ENCODE measurements around the gene TMEM120B.
"Not testable (repeated sequence)": the region's sequence is repeated elsewhere in the genome, so short reads cannot be mapped to it uniquely, and the experiment has no call there.

TMEM120B gene

DNA sequence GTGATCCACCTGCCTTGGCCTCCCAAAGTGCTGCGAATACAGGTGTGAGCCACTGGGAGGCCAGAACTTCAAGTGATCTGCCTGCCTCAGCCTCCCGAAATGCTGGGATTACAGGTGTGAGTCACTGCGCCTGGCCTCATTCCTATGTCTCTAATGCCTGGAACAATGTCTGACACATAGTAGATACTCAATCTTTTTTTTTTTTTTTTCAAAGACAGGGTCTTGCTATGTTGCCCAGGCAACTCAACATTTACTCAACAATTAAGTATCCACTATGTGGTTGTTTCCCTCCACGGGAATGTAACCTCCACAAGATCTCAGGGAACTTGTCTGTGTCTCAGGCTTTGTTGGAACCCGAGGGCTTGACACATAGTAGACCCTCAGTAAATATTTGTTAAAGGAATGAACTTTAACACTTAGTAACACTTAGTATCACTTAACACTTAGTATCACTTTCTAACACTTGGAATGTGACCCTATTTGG, 3.0 kb upstream of the TMEM120B start:
- no peak for DNase-seq (ENCODE audit: low spot score)

DNA sequence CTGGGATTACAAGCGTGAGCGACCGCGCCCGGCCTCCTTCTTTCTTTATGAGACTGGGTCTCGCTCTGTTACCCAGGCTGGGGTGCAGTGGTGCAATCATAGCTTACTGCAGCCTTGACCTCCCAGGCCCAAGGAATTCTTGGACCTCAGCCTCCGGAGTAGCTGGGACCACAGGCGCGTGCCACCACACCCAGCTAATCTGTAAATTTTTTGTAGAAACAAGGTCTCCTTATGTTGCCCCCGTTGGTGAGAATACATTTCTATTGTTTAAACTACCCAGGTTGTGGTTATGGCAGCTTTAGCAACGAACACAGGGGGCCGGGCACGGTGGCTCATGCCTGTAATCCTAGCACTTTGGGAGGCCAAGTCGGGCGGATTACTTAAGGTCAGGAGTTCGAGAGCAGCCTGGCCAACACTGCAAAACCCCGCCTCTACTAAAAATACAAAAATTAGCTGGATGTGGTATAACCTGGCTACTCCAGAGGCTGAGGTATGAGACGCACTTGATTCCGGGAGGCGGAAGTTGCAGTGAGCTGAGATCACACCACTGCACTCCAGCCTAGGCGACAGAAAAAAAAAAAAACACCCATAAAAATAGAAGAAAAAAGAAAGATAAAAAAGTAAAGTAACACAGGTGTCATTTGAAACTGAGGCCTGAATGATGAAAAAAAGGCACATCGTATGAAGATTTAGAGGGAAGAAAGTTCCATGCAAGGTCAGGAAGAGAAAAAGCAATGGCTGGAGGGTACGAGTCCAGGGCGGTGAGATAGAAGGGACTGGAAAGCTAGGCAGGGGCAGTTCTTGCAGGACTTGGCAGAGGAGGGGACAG, 977 bp upstream of the TMEM120B start:
- DNase-seq (ENCODE audit: low spot score), result no peak

GRCh38 chr12:121712190-121712460, 427 bp upstream of the TMEM120B start:
- no peak for DNase-seq (ENCODE audit: low spot score)

DNA sequence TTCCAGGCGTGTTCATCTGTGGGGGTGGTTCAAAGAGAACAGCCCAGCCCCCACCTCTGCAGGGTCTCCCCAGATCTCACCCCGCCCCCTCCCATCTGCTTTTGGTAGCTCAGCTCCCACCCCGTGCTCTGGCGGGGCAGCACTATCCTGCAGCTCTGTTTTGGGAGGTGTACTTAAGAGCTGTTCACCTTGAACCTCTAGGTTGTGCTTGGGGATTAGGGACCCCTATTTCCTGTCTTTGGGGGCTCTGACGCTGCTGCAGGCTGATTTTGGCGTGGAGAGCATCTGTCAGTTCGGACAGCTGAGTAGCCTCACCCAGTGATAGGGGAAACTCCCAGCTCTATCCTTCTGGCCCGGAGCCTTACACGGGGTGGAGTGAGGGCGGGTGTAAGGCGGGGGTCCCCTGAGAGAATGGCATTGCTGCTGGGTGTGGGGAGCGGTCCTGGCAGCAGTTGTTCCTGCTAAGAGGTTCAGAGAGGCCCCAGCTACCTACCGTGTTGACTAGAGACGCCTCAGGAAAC, 765 bp downstream of the TMEM120B start:
- DNase-seq (ENCODE audit: low spot score), result no peak

- DNase-seq (ENCODE audit: low spot score), result no peak
These were observed 1.2 kb downstream of the TMEM120B start for GRCh38 chr12:121713793-121714192.

GRCh38 chr12:121715055-121715454, 2.5 kb downstream of the TMEM120B start:
- DNase-seq (ENCODE audit: low spot score), result not testable (repeated sequence)

DNA sequence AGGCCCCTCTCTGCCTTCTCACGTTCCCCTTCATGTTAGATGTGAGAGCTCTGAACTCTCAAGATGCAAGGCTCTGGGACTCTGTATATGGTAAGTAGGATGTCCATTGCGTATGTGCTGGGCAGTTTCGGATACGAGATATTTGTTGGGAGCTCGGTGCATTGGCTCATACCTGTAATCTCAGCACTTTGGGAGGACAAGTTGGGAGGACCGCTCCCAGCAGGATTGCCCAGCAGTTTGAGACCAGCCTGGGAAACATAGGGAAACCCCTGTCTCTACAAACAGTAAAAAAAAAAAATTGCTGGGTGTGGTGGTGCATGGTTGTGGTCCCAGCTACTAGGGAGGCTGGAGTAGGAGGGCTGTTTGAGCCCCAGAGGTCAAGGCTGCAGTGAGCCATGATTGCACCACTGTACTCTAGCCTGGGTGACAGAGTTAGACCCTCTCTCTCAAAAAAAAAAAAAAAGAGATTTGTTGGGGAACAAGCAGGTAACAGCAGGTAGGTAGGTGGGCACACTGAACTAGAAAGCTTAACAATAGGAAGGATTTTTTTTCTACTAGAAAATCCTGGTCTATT, 3.4 kb downstream of the TMEM120B start:
- DNase-seq (ENCODE audit: low spot score), result no peak

DNA sequence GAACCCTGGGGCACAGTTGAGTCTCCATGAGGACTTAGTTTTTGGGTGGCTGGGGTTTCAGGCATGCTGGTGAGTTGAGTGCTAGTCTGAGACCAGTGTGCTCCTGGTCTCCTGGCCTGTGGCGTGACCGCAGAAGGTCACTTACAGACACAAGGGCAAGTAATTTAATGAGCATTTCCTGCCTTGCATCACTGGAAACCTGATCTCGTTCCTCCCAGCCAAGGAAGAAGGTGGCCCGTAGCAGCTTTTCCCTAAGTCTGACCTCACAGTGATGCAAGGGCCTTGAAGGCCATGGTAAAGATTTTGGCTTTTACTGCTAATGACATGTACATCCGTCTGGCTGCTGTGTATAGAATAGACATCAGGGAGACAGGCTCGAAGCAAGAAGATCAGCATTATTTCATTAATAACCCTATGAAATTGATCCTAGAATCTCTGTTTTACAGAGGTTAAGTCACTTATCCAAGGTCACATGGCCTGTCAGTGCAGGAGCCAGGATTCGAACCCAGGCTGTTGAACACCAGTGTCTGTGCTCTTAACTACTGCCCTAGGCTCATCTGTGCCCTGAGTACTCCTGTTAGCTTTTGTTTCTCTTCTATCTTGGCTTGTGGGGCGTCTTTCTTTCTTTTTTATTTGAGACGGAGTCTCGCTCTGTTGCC, 4.6 kb downstream of the TMEM120B start:
- no peak for DNase-seq (ENCODE audit: low spot score)

- no peak for DNase-seq (ENCODE audit: low spot score)
These were observed 6.2 kb downstream of the TMEM120B start for GRCh38 chr12:121718653-121719239.

DNA sequence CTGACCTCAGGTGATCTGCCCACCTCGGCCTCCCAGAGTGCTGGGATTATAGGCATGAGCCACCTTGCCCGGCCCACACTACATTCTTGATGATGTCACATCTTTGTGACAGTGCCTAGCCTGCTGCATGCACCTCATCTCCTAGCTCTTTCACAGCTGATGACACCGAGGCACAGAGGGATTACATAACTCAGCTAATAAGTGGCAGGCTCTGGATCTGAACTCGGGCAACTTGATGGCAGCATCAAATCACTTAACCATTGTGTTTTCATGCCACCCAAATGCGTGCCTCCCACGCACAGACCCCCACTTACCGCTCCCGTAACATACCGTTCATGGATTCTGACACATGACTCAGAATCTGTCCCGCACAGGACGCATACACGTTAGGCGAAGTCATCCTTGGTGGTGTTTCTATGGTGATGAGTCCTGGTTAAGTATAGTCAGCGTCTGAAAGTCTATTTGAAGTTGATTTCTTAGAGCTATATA, 7.4 kb downstream of the TMEM120B start:
- no peak for DNase-seq (ENCODE audit: low spot score)

DNA sequence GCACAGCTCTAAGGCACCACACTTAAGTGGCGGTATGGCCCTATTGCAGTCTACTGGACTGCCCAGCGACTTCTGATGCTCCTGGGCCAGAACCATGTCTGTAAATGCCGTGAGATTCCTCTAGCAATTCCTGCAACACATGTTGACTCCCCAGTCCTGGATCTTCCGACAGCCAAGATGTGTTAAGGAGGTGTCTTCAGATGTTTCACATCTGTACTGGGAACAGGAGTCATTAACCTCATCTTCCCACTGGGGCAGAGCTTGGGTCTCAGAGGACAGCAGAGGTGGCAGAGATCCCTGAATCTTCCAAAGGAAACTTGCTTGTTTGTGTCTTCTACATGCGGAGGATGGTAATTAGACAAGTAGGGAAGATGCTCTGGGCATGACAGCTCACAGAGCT, 8.2 kb downstream of the TMEM120B start:
- no peak for DNase-seq (ENCODE audit: low spot score)

- DNase-seq (ENCODE audit: low spot score), result no peak
These were observed 10.0 kb downstream of the TMEM120B start for GRCh38 chr12:121722511-121722910.

DNA sequence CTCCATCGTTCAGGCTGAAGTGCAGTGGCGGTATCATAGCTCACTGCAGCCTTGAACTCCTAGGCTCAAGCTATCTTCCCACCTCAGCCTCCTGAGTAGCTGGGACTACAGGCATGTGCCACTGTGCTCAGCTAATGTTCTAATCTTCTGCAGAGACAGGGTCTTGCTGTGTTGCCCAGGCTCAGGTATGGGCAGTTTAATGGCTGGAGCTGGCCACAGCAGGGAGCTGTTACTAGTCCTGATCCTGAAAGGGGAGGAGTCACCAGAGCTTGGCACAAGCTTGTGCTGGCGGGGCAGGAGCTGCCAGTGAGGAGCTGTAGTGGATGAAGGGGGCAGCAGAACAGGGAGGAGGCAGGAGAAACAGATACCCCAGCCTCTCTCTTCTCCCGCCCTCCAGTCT, 10.6 kb downstream of the TMEM120B start:
- DNase-seq (ENCODE audit: low spot score), result no peak

DNA sequence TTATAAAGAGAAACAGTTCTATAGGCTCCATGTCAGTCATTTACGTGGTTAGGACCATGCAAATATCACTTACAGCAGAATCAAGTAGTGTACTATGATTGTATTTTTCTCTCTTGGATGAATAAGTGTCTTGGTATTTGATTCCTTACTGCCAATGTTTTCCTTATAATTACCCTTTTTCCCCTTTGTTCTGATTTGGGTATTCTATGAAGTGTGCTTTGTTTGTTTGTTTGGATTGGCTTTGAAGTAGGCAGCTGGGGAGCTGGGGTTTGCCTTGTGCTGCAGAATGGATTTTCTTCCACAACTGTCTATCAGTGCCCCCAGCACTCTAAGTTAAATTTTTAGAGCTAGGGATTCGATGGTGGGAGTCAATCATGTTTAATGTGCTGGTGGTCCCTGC, 12.4 kb downstream of the TMEM120B start:
- DNase-seq (ENCODE audit: low spot score), result no peak

DNA sequence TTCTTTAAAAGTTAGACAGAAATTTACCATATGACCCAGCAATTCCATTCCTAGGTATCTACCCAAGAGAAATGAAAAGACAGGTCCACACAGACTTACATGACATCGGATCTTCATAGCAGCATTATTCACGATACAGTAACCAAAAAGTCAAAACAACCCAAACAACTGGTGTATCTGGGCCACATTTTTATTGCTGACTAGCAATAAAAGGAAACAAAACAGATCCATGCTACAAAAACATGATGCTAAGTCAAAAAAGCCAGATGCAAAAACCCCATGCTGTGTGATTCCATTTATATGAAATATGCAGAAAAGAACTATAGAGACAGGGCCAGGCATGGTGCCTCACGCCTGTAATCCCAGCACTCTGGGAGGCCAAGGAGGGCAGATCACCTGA, 12.9 kb downstream of the TMEM120B start:
- DNase-seq (ENCODE audit: low spot score), result no peak

GRCh38 chr12:121729021-121729420, 16.5 kb downstream of the TMEM120B start:
- no peak for DNase-seq (ENCODE audit: low spot score)

GRCh38 chr12:121731473-121731872, 18.9 kb downstream of the TMEM120B start:
- no peak for DNase-seq (ENCODE audit: low spot score)

DNA sequence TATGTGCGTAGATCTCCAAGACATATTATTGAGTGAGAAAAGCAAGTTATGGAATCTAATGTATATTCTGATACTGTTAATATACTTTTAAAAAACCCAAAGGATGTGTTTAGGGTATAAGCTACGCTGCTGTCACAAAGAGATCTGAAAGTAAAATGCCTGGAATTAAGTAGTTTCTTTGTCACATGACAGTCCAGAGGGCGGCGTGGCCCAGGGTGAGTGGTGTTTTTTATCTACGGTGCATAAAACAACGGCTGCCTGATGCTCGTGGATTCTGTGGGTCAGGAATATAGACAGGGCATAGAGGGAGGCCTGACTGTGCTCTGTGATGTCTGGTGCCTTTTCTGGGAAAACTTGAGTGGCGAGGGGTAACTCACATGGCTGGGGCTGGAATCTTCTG, 21.3 kb downstream of the TMEM120B start:
- DNase-seq (ENCODE audit: low spot score), result no peak

DNA sequence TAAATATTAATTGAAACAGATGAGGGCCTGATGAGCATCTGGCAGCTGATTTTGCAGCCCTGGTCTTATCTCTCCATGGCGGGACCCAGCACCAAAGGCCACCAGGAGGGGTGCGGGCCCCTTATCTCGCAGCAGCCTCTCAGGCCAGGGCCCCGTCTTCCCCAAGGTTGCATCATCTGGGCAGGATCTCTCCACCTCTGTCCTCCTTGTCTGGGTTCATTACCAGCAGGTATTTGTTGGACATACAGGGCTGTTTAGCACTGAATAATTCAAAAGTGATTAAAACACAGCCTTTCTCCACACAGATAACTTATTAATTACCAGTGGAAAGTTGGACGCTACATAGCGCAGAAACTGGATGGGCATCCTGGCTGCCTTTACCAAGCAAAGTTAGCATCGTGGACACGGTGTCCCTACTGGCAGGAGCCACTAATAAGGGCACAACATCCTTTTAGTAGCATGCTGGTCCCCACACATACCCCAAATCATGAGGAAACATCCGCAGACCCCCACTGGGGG, 25.8 kb downstream of the TMEM120B start:
- no peak for DNase-seq (ENCODE audit: low spot score)

DNA sequence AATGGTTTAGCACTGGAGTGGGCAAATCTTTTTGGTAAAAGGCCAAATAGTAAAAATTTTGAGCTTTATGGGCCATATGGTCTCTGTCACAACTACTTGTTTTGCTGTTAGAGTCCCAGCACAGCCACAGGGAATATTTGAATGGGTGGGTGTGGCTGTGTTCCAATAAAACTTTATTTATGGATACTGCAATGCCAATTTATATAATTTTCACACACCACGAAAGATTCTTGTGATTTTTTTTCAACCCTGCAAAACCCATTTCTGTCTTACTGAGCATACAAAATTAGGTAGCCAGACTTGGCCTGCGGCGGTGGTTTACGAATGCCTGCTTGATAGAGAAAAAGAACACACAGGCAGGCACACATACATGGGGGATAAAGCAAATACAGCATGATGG, 28.3 kb downstream of the TMEM120B start:
- DNase-seq (ENCODE audit: low spot score), result no peak

DNA sequence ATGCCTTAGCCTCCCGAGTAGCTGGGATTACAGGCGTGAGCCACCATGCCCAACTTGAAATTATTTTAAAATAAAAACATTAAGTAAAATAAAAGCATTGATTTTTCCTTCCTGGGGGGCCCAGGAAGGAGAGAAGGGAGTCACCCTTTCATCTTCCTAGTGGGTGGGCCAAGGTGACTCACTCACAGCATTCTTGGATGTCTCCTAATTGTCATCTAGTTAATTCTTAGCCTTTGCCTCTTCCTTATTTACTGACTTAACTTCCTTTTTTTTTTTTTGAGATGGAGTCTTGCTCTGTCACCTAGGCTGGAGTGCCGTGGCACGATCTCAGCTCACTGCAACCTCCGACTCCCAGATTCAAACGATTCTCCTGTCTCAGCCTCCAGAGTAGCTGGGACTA, 29.2 kb downstream of the TMEM120B start:
- DNase-seq (ENCODE audit: low spot score), result no peak

DNA sequence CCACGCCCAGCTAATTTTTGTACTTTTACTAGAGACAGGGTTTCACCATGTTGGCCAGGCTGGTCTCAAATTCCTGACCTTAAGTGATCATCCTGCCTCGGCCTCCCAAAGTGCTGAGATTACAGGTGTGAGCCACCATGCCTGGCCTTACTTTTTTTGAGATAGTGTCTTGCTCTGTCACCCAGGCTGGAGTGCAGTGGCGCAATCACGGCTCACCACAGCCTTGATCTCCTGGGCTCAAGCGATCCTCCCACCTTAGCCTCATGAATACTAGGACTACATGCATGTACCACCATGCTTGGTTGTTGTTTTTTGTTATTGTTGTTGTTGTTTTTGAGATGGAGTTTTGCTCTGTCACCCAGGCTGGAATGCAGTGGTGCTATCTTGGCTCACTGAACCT, 33.0 kb downstream of the TMEM120B start:
- not testable (repeated sequence) for DNase-seq (ENCODE audit: low spot score)

DNA sequence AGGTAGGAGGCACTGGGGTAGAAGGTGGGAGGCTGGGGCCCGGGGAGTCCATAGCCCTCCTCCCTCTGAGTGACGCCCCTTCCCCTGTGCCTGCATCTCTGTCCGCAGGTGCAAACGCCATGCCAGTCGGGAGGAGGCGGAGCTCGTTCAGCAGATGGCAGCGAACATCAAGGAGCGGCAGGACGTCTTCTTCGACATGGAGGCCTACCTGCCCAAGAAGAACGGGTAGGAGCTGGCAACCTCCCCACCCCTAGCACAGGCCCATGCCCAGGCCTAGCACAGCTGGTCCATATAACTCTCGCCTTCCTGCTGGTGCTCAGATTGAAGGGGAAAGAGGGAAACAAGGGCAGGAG, 35.6 kb downstream of the TMEM120B start:
- DNase-seq (ENCODE audit: low spot score), result no peak

All from ecto neural progenitor cell (in vitro differentiated cells).